Kidney (tissue), 14 donors: Measurements from ENCODE around the gene ZNF101. TPM values are rescaled to one million over a fixed set of nuclear protein-coding genes. Genes with fewer than 3 reads are reported as not detected.
"Not testable (repeated sequence)": the region's sequence is repeated elsewhere in the genome, so short reads cannot be mapped to it uniquely, and the experiment has no call there.

Source experiments
- DNase-seq, 5 donors: peaks; one replicate each; pipeline ENCODE4 v3.0.0-alpha.2; 2013 to 2020
- FAIRE-seq: peaks from 2 replicates; lab custom pipeline; 2012; peaks lifted over from hg19 to GRCh38; lab: Jason Lieb, UNC
- H3K27ac ChIP-seq, 2 donors: one replicate each; pipeline ENCODE4 v1.7.0; 2013; ENCODE audit warnings: low read depth in 2 of 2, low read length in 2 of 2, inconsistent platforms in 1 of 2
- H3K27me3 ChIP-seq: one replicate; pipeline ENCODE4 v1.7.1; 2013; ENCODE audit warnings: low read length, inconsistent platforms; ENCODE audit not compliant: control insufficient read depth, insufficient read depth
- H3K36me3 ChIP-seq, 3 donors: one replicate each; pipeline versions ENCODE4 v1.7.0 to v1.7.1; 2013; ENCODE audit warnings: low read length in 3 of 3, control low read depth in 1 of 3, inconsistent platforms in 1 of 3; ENCODE audit not compliant: insufficient read depth in 3 of 3, control insufficient read depth in 2 of 3
- H3K4me1 ChIP-seq, 3 donors: one replicate each; pipeline versions ENCODE4 v1.7.0 to v1.7.1; 2013; ENCODE audit warnings: low read length in 3 of 3, inconsistent platforms in 1 of 3, low read depth in 1 of 3; ENCODE audit not compliant: control insufficient read depth in 2 of 3, insufficient read depth in 2 of 3
- H3K4me3 ChIP-seq, 3 donors: one replicate each; pipeline versions ENCODE4 v1.7.0 to v1.8.1; 2013; ENCODE audit warnings: low read length in 3 of 3, control low read depth in 1 of 3, inconsistent platforms in 1 of 3
- H3K9ac ChIP-seq, 3 donors: one replicate each; pipeline versions ENCODE4 v1.7.0 to v1.7.1; 2013; ENCODE audit warnings: low read length in 3 of 3, control low read depth in 1 of 3, inconsistent platforms in 1 of 3
- H3K9me3 ChIP-seq, 3 donors: one replicate each; pipeline versions ENCODE4 v1.7.0 to v1.7.1; 2013; ENCODE audit warnings: low read length in 3 of 3, control low read depth in 1 of 3, inconsistent platforms in 1 of 3; ENCODE audit not compliant: control insufficient read depth in 2 of 3, insufficient read depth in 1 of 3
- intact Hi-C: fragments of 100-400 bp; cut with DNase I; formaldehyde crosslinking; loops from one replicate; pipeline ENCODE4 v1.11.1; 2022
- polyA plus RNA-seq: library from polyadenylated mRNA; stranded (reverse); fragments of 350-450 nt; fragmentation: Illumina TruSeq; extraction: RNeasy Lipid Tissue Mini Kit (QIAGEN cat#74804); gene quantifications from one replicate; pipeline ENCODE4 v1.2.3, GENCODE V29; 2014; ENCODE audit warnings: low read depth, low replicate concordance; ENCODE audit not compliant: insufficient read depth
- total RNA-seq: library from RNA; stranded (reverse); fragmentation: NEBNext Ultra II Directional; extraction: Animal tissue kit (Norgen Biotek cat#: 25700); gene quantifications from one replicate; pipeline ENCODE4 v1.2.1, GENCODE V29; 2021
- TF ChIP-seq, protein P1 (sequence below): IDR thresholded peaks from 3 replicates; pipeline ENCODE4 v1.5.1; 2012; ENCODE audit warnings: mild to moderate bottlenecking, moderate library complexity, borderline replicate concordance; ENCODE audit not compliant: insufficient read depth; ENCODE audit errors: extremely low read depth
- donor health status: control.
- donor health status: control.
- donor health status: control.
- donor health status: control.
- donor health status: control.
- donor health status: DM: yes; HTN: yes; CAD: no.
- donor health status: Normal renal cell carcinoma (clear cell type).

Gene ZNF101
- total and polyA plus RNA-seq, 2 donors from 2014 or later = 10.2 to 21.2 TPM

DNA sequence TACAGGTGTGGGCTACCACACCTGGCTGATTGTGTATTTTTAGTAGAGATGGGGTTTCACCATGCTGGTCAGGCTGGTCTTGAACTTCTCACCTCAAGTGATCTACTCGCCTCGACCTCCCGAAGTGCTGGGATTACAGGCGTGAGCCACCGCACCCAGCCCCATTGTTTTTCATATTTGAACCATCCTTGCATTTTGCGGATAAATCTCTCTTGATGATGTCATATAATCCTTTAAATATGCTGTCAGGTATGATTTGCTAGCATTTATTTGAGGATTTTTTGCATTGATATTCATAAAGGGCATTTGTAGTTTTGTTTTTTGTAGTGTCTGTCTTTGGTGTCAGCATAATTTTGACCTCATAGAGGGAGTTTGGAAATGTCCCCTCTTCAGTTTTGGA is 5.7 kb downstream of the ZNF101 start:
- Histone ChIP-seq H3K4me1 (no peaks in the 10 kb centered on the region), H3K36me3 (peaks cover 4 to 11% (median 8%) of the 10 kb centered on the region in 3 donors), H3K4me3 (no peak overlapping the region), H3K27me3 (no peaks in the 10 kb centered on the region), H3K9me3 (peaks cover 0 to 3% (median 0%) of the 10 kb centered on the region in 3 donors), H3K9ac (no peak overlapping the region), H3K27ac (no peak overlapping the region)
- intact Hi-C loops = no loop called here
- DNase-seq (no peak), FAIRE-seq (no peak)
- TF ChIP-seq, protein P1, sequence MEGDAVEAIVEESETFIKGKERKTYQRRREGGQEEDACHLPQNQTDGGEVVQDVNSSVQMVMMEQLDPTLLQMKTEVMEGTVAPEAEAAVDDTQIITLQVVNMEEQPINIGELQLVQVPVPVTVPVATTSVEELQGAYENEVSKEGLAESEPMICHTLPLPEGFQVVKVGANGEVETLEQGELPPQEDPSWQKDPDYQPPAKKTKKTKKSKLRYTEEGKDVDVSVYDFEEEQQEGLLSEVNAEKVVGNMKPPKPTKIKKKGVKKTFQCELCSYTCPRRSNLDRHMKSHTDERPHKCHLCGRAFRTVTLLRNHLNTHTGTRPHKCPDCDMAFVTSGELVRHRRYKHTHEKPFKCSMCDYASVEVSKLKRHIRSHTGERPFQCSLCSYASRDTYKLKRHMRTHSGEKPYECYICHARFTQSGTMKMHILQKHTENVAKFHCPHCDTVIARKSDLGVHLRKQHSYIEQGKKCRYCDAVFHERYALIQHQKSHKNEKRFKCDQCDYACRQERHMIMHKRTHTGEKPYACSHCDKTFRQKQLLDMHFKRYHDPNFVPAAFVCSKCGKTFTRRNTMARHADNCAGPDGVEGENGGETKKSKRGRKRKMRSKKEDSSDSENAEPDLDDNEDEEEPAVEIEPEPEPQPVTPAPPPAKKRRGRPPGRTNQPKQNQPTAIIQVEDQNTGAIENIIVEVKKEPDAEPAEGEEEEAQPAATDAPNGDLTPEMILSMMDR = no peak

DNA sequence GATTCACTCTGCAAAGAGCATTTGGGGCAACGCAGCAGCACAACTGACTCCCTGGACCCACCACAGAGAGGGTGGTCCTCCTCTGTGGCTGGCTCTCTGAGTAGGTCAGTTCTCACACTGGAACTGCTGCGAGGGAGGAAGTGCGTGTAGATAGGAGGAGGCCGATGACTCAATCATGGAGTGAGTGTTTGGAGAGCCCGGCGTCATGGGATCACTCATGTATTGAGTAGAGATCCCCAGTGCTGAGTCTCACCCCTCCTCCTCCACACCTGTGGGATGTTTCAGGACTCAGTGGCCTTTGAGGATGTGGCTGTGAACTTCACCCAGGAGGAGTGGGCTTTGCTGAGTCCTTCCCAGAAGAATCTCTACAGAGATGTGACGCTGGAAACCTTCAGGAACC is 8.9 kb downstream of the ZNF101 start:
- FAIRE-seq (no peak), DNase-seq (no peak)
- TF ChIP-seq, protein P1 = no peak
- intact Hi-C loops = no loop called here
- H3K4me3 ChIP-seq = no peak overlapping the region
- no peak overlapping the region for H3K9ac ChIP-seq
- no peaks in the 10 kb centered on the region for H3K27me3 ChIP-seq
- no peaks in the 10 kb centered on the region for H3K4me1 ChIP-seq
- H3K9me3 ChIP-seq = peaks cover 0 to 14% (median 0%) of the 10 kb centered on the region in 3 donors
- peaks cover 7 to 19% (median 13%) of the 10 kb centered on the region in 3 donors for H3K36me3 ChIP-seq
- no peak overlapping the region for H3K27ac ChIP-seq

DNA sequence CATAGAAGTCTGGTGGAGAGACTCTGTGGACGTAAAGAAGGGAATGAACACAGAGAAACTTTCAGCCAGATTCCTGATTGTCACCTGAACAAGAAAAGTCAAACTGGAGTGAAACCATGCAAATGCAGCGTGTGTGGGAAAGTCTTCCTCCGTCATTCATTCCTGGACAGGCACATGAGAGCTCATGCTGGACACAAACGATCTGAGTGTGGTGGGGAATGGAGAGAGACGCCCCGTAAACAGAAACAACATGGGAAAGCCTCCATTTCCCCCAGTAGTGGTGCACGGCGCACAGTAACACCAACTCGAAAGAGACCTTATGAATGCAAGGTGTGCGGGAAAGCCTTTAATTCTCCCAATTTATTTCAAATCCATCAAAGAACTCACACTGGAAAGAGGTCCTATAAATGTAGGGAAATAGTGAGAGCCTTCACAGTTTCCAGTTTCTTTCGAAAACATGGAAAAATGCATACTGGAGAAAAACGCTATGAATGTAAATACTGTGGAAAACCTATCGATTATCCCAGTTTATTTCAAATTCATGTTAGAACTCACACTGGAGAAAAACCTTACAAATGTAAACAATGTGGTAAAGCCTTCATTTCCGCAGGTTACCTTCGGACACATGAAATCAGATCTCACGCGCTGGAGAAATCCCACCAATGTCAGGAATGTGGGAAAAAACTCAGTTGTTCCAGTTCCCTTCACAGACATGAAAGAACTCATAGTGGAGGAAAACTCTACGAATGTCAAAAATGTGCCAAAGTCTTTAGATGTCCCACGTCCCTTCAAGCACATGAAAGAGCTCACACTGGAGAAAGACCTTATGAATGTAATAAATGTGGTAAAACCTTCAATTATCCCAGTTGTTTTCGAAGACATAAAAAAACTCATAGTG is 10.8 kb downstream of the ZNF101 start:
- intact Hi-C loops = no loop called here
- no peaks in the 10 kb centered on the region for H3K4me1 ChIP-seq
- H3K4me3 ChIP-seq = no peak overlapping the region
- H3K27me3 ChIP-seq = no peaks in the 10 kb centered on the region
- TF ChIP-seq, protein P1 = no peak
- DNase-seq (no peak), FAIRE-seq (no peak)
- H3K9ac ChIP-seq = no peak overlapping the region
- H3K36me3 ChIP-seq = peaks cover 7 to 19% (median 13%) of the 10 kb centered on the region in 3 donors
- H3K9me3 ChIP-seq = peaks cover 0 to 14% (median 0%) of the 10 kb centered on the region in 3 donors
- H3K27ac ChIP-seq = no peak overlapping the region

DNA sequence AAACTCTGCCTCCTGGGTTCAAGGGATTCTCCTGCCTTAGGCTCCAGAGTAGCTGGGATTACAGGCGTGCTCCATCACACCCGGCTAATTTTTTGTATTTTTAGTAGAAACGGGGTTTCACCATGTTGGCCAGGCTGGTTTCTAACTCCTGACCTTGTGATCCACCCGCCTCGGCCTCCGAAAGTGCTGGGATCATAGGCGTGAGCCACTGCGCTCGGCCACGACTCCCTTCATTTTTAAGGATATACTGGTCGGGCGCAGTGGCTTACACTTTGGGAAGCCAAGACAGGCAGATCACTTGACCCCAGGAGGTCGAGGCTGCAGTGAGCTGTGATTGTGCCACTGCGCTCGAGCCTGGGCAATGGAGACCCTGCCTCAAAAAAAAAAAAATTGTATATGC is 17.5 kb downstream of the ZNF101 start:
- intact Hi-C loops, H3K9ac ChIP-seq, H3K27me3 ChIP-seq, H3K36me3 ChIP-seq, H3K4me3 ChIP-seq, DNase-seq, H3K27ac ChIP-seq, H3K9me3 ChIP-seq, H3K4me1 ChIP-seq, FAIRE-seq: not testable (repeated sequence)
